DOHH2 (cell line): ENCODE results near the gene GPHN.

Source experiments
- H3F3A ChIP-seq: fragments of 200-600 bp; sonication (generic), shearing (Covaris generic); 2 replicates; pipeline ENCODE4 v1.6.0; 2016; ENCODE audit warnings: antibody characterized with exemption, mild to moderate bottlenecking; ENCODE audit not compliant: control insufficient read depth, insufficient read depth
- H3K27ac ChIP-seq: fragments of 200-600 bp; sonication (generic); 2 replicates; pipeline ENCODE4 v1.5.1; 2014; ENCODE audit warnings: low read depth, mild to moderate bottlenecking, low read length, moderate library complexity
- H3K27me3 ChIP-seq: fragments of 200-600 bp; sonication (generic); 2 replicates; pipeline ENCODE4 v1.6.1; 2014; ENCODE audit warnings: mild to moderate bottlenecking, low read length, mixed read lengths; ENCODE audit not compliant: control insufficient read depth
- H3K36me3 ChIP-seq: fragments of 200-600 bp; sonication (generic); 2 replicates; pipeline ENCODE4 v1.6.1; 2014; ENCODE audit warnings: mild to moderate bottlenecking, low read length, moderate library complexity, mixed read lengths; ENCODE audit not compliant: control insufficient read depth
- H3K4me1 ChIP-seq: fragments of 200-600 bp; sonication (generic); 2 replicates; pipeline ENCODE4 v1.6.1; 2014; ENCODE audit warnings: mild to moderate bottlenecking, low read length, mixed read lengths; ENCODE audit not compliant: control insufficient read depth
- H3K4me2 ChIP-seq: fragments of 200-600 bp; sonication (generic); 2 replicates; pipeline ENCODE4 v1.6.0; 2014; ENCODE audit warnings: mild to moderate bottlenecking, low read length, moderate library complexity
- H3K4me3 ChIP-seq: fragments of 200-600 bp; sonication (generic); 2 replicates; pipeline ENCODE4 v1.5.1; 2014; ENCODE audit warnings: mild to moderate bottlenecking, low read length, mixed read lengths
- H3K79me2 ChIP-seq: fragments of 200-600 bp; sonication (generic); 2 replicates; pipeline ENCODE4 v1.6.1; 2014; ENCODE audit warnings: mild to moderate bottlenecking, low read length, mixed read lengths; ENCODE audit not compliant: control insufficient read depth
- H3K9me2 ChIP-seq: fragments of 200-600 bp; sonication (generic); replicated peaks from 2 replicates; pipeline ENCODE4 v1.6.1; 2014; ENCODE audit warnings: mild to moderate bottlenecking, low read length, mixed read lengths; ENCODE audit not compliant: control insufficient read depth
- H3K9me3 ChIP-seq: fragments of 200-600 bp; sonication (generic); 2 replicates; pipeline ENCODE4 v1.6.1; 2014; ENCODE audit warnings: antibody characterized with exemption, low read length, mixed read lengths; ENCODE audit not compliant: control insufficient read depth, insufficient read depth
- H4K20me1 ChIP-seq: fragments of 200-600 bp; sonication (generic); 2 replicates; pipeline ENCODE4 v1.6.0; 2014; ENCODE audit warnings: low read depth, mild to moderate bottlenecking, antibody characterized with exemption, low read length, moderate library complexity; ENCODE audit not compliant: control insufficient read depth, insufficient read depth
- EZH2phosphoT487 ChIP-seq: fragments of 200-600 bp; sonication (generic); IDR thresholded peaks from 2 replicates; pipeline ENCODE4 v1.6.1; 2017; ENCODE audit warnings: borderline replicate concordance, mild to moderate bottlenecking, antibody characterized with exemption, low read length, moderate library complexity, mixed read lengths
- TF ChIP-seq, protein P1 (sequence below): fragments of 200-600 bp; sonication (generic); IDR thresholded peaks from one replicate; pipeline ENCODE4 v1.5.1; 2014; ENCODE audit warnings: antibody characterized with exemption, mild to moderate bottlenecking, low read depth, low read length; ENCODE audit not compliant: poor library complexity, severe bottlenecking

The GPHN gene

DNA sequence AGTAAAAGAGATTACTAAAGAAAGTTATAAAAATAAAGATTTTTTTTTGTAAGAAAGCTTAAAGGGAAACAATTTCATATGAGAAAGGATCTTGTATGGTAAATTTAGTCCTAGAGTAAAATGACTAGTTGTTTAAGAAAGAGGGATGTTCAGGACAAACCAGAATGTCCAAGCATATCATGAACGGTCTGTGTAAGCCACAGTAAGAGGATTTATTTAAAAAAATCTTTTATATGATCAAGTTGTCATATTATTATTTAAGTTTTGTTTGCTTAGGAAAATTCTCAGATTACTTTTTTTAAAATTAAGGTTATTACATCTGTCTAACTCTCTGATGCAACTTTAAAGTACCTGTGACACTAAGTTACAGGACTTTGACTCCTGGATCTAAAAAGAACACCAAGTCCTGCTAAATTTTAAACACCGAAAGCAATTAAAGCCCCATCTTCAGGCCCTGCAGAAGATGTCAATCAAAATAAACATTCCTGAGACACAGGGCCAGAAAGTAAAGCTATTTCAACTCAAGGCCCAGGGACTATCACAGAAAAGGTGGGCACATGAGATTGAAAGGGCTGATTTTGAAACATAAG is 39.1 kb upstream of the GPHN start:
- no peak overlapping the region for H3K27ac ChIP-seq
- no peak overlapping the region for H3K4me2 ChIP-seq
- no peak overlapping the region for H3K4me3 ChIP-seq
- no peaks in the 10 kb centered on the region for H3K79me2 ChIP-seq
- no peaks in the 10 kb centered on the region for H3F3A ChIP-seq
- H3K9me3 ChIP-seq, result peaks cover 10% of the 10 kb centered on the region; the same call in 1 of the 2 replicates
- H3K36me3 ChIP-seq, result no peaks in the 10 kb centered on the region
- H4K20me1 ChIP-seq, result no peaks in the 10 kb centered on the region
- no peaks in the 10 kb centered on the region for H3K9me2 ChIP-seq
- TF ChIP-seq, protein P1, sequence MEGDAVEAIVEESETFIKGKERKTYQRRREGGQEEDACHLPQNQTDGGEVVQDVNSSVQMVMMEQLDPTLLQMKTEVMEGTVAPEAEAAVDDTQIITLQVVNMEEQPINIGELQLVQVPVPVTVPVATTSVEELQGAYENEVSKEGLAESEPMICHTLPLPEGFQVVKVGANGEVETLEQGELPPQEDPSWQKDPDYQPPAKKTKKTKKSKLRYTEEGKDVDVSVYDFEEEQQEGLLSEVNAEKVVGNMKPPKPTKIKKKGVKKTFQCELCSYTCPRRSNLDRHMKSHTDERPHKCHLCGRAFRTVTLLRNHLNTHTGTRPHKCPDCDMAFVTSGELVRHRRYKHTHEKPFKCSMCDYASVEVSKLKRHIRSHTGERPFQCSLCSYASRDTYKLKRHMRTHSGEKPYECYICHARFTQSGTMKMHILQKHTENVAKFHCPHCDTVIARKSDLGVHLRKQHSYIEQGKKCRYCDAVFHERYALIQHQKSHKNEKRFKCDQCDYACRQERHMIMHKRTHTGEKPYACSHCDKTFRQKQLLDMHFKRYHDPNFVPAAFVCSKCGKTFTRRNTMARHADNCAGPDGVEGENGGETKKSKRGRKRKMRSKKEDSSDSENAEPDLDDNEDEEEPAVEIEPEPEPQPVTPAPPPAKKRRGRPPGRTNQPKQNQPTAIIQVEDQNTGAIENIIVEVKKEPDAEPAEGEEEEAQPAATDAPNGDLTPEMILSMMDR, result no peak
- TF ChIP-seq EZH2phosphoT487, result no peak
- H3K4me1 ChIP-seq, result no peaks in the 10 kb centered on the region
- H3K27me3 ChIP-seq, result no peaks in the 10 kb centered on the region

DNA sequence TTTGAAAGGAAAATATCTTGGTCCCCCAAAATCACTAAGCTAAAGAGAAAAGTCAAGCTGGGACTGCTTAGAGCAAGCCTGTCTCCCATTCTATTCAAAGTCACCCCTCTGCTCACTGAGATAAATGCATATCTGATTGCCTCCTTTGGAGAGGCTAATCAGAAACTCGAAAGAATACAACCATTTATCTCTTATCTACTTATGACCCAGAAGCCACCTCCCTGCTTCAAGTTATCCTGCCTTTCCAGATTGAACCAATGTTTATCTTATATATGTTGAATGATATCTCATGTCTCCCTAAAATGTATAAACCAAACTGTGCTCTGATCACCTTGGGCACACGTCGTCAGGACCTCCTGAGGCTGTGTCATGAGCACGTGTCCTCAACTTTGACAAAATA is 36.4 kb upstream of the GPHN start:
- no peaks in the 10 kb centered on the region for H3K27me3 ChIP-seq
- no peak overlapping the region for H3K27ac ChIP-seq
- H3K79me2 ChIP-seq, result no peaks in the 10 kb centered on the region
- no peaks in the 10 kb centered on the region for H3K9me2 ChIP-seq
- no peak overlapping the region for H3K4me2 ChIP-seq
- H3K4me1 ChIP-seq, result no peaks in the 10 kb centered on the region
- peaks cover 10% of the 10 kb centered on the region; the same call in 1 of the 2 replicates for H3K9me3 ChIP-seq
- no peaks in the 10 kb centered on the region for H4K20me1 ChIP-seq
- H3F3A ChIP-seq, result no peaks in the 10 kb centered on the region
- H3K4me3 ChIP-seq, result no peak overlapping the region
- H3K36me3 ChIP-seq, result no peaks in the 10 kb centered on the region
- no peak for TF ChIP-seq EZH2phosphoT487
- TF ChIP-seq, protein P1, result no peak

- TF ChIP-seq EZH2phosphoT487, result no peak
- TF ChIP-seq, protein P1, result no peak
- H3K9me2 ChIP-seq, result no peaks in the 10 kb centered on the region
- H3K36me3 ChIP-seq, result no peaks in the 10 kb centered on the region
Measured at GRCh38 chr14:66472251-66472650, 35.7 kb upstream of the GPHN start.

More at GRCh38 chr14:66472251-66472650, 35.7 kb upstream of the GPHN start:
- Histone ChIP-seq H3F3A (no peaks in the 10 kb centered on the region), H4K20me1 (no peaks in the 10 kb centered on the region), H3K27me3 (no peaks in the 10 kb centered on the region), H3K4me1 (no peaks in the 10 kb centered on the region), H3K27ac (no peak overlapping the region), H3K9me3 (peaks cover 10% of the 10 kb centered on the region; the same call in 1 of the 2 replicates), H3K4me2 (no peak overlapping the region), H3K4me3 (no peak overlapping the region), H3K79me2 (no peaks in the 10 kb centered on the region)
